Hepatic stellate cell (primary cell): Measurements from ENCODE around the gene RAVER1.
"Not testable (repeated sequence)": the region's sequence is repeated elsewhere in the genome, so short reads cannot be mapped to it uniquely, and the experiment has no call there.

Experiments used
- DNase-seq: peaks from one replicate; pipeline ENCODE4 v3.0.0; 2011; ENCODE audit warnings: low spot score

Gene RAVER1

DNA sequence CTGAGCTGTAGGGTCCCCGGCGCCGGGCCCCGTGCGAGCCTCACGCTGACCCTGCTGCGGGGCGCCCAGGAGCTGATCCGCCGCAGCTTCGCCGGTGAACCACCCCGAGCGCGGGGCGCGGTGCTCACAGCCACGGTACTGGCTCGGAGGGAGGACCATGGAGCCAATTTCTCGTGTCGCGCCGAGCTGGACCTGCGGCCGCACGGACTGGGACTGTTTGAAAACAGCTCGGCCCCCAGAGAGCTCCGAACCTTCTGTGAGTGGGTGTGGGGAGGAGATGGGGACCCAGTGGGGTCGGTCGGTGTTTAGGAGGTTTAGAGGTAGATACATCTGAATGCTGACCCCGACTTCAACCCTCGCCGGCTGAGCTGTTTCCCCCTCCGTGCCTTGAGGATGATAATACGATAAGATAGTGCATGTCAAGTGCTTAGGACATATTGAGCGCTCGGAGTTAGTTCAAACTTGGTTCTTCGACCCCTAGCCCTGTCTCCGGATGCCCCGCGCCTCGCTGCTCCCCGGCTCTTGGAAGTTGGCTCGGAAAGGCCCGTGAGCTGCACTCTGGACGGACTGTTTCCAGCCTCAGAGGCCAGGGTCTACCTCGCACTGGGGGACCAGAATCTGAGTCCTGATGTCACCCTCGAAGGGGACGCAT is 41.6 kb downstream of the RAVER1 start:
- DNase-seq, result no peak

DNA sequence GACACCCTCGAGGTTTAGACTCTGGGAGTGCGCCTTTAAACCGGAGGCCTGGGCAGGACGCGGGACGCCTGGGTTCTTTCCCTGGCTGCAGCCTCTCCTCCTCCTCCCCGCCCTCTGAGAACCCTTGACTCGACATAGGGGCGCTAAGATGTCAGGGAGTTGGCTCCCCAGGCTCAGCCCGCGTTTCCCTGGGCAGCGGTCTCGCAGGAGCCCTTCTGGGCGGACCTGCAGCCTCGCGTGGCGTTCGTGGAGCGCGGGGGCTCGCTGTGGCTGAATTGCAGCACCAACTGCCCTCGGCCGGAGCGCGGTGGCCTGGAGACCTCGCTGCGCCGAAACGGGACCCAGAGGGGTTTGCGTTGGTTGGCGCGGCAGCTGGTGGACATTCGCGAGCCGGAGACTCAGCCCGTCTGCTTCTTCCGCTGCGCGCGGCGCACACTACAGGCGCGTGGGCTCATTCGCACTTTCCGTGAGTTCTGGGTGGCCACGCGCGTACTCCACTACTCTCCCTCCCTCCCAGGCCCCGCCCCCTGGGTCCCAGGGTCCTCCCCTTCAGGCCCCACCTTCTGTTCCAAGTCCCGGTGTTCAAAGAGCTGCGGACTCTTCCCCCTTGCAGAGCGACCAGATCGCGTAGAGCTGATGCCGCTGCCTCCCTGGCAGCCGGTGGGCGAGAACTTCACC is 42.3 kb downstream of the RAVER1 start:
- peak; percentile 82 for DNase-seq

DNA sequence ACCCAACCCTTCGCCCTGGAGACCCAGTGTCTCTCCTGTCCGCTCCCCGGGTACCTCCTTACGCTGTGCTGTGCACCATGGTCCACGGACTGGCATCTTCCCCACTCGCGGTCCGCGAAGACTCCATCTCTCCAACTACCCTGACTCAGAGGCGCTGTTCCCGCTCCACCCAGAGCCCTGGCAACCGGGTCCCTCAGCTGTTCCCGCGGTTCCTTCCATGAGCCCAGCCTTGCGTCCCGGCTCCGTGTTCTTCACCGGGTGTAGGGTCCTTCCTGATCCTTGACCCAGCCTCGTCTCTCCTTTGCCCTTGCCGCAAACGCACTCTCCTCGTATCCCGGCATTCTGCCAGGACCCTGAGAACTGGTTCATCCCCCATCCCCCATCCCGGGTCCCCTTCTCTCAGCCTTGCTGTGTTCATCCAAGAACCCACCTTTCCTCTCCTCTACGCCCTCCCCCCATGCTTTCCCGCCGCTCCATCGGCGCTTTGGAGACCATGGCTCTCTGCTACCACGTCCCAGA is 42.9 kb downstream of the RAVER1 start:
- no peak for DNase-seq

DNA sequence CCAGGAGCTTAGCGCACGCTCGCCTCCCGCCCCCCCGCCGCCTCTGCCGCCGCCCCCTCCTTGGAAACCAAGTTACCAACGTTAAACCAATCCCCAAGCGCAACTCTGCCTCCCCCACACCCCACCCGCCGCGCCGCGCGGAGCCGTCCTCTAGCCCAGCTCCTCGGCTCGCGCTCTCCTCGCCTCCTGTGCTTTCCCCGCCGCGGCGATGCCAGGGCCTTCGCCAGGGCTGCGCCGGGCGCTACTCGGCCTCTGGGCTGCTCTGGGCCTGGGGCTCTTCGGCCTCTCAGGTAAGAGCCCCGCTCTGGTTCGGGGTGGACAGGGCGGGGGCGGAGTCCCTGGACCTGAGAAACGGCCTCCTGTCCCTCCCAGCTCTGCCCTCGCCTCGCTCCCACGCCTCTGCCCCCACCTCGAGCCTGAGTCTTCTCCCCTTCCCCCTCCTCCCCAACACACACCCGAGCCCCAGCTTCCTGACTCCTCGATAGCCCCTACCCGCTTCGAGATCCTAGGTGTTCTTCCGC is 43.4 kb downstream of the RAVER1 start, which contains the start of gene ICAM5:
Gene ICAM5, plus strand, starts transcription at position 117 of the 521 bp plus-strand sequence. Its CDS starts 92 bp downstream, at position 209.
- DNase-seq, result peak; percentile 53

DNA sequence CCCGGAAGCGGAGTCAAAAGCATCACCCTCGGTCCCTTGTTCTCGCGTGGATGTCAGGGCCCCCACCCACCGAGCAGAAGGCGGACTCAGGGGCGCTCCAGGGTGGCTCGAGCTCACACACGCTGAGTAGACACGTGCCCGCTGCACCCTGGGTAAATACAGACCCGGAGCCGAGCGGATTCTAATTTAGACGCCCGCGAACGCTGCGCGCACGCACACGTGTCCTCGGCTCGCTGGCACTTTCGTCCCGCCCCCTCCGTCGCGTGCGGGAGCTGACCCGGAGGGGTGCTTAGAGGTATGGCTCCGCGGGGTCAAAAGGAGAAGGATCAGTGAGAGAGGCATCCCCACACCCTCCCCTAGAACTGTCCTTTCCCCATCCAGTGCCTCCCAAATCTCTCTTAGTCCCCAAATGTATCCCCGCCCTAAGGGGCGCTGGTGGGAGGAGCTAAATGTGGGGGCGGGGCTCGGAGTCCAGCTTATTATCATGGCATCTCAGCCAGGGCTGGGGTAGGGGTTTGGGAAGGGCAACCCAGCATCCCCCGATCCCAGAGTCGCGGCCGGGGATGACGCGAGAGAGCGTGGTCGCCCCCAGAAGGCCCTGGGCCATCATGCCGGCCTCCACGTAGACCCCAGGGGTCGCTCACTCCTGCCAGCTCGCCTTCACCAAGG is 44.0 kb downstream of the RAVER1 start:
- DNase-seq, result peak; percentile 66

DNA sequence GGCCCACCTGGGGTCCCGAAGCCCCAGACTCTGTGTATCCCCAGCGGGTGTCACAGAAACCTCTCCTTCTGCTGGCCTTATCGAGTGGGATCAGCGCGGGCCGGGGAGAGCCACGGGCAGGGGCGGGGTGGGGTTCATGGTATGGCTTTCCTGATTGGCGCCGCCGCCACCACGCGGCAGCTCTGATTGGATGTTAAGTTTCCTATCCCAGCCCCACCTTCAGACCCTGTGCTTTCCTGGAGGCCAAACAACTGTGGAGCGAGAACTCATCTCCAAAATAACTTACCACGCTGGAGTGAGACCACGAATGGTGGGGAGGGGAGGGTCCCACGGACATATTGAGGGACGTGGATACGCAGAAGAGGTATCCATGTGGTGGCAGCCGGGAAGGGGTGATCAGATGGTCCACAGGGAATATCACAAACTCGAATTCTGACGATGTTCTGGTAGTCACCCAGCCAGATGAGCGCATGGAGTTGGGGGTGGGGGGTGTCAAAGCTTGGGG is 44.6 kb downstream of the RAVER1 start:
- DNase-seq, result no peak

DNA sequence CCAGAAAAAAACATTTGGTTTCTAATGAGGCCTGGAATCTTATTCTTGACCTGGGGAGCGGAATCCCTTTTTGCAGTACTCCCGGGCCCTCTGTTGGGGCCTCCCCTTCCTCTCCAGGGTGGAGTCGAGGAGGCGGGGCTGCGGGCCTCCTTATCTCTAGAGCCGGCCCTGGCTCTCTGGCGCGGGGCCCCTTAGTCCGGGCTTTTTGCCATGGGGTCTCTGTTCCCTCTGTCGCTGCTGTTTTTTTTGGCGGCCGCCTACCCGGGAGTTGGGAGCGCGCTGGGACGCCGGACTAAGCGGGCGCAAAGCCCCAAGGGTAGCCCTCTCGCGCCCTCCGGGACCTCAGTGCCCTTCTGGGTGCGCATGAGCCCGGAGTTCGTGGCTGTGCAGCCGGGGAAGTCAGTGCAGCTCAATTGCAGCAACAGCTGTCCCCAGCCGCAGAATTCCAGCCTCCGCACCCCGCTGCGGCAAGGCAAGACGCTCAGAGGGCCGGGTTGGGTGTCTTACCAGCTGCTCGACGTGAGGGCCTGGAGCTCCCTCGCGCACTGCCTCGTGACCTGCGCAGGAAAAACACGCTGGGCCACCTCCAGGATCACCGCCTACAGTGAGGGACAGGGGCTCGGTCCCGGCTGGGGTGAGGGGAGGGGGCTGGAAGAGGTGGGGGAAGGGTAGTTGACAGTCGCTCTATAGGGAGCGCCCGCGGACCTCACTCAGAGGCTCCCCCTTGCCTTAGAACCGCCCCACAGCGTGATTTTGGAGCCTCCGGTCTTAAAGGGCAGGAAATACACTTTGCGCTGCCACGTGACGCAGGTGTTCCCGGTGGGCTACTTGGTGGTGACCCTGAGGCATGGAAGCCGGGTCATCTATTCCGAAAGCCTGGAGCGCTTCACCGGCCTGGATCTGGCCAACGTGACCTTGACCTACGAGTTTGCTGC is 46.3 kb downstream of the RAVER1 start, which contains the start of gene ICAM4:
Gene ICAM4, plus strand, starts transcription at position 153 of the 935 bp plus-strand sequence. Its CDS starts 58 bp downstream, at position 211.
- DNase-seq, result no peak

DNA sequence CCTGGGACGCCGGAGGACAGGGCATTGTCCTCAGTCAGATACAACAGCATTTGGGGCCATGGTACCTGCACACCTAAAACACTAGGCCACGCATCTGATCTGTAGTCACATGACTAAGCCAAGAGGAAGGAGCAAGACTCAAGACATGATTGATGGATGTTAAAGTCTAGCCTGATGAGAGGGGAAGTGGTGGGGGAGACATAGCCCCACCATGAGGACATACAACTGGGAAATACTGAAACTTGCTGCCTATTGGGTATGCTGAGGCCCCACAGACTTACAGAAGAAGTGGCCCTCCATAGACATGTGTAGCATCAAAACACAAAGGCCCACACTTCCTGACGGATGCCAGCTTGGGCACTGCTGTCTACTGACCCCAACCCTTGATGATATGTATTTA is 47.9 kb downstream of the RAVER1 start:
- no peak for DNase-seq

DNA sequence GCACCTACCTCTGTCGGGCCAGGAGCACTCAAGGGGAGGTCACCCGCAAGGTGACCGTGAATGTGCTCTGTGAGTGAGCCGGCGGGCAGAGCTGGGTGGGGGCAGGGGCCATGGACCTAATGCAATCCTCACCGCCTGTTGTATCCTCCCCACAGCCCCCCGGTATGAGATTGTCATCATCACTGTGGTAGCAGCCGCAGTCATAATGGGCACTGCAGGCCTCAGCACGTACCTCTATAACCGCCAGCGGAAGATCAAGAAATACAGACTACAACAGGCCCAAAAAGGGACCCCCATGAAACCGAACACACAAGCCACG is 48.4 kb downstream of the RAVER1 start:
- DNase-seq, result no peak

DNA sequence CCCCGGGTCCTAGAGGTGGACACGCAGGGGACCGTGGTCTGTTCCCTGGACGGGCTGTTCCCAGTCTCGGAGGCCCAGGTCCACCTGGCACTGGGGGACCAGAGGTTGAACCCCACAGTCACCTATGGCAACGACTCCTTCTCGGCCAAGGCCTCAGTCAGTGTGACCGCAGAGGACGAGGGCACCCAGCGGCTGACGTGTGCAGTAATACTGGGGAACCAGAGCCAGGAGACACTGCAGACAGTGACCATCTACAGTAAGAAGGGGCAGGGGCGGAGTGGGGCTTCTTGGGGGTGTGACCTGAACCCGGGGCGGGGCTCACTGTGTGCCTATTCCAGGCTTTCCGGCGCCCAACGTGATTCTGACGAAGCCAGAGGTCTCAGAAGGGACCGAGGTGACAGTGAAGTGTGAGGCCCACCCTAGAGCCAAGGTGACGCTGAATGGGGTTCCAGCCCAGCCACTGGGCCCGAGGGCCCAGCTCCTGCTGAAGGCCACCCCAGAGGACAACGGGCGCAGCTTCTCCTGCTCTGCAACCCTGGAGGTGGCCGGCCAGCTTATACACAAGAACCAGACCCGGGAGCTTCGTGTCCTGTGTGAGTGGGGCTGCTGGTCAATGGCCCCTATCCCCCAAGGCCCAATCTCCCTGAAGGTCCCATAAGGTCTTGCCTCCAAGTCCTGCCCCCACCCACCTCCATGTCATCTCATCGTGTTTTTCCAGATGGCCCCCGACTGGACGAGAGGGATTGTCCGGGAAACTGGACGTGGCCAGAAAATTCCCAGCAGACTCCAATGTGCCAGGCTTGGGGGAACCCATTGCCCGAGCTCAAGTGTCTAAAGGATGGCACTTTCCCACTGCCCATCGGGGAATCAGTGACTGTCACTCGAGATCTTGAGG is 49.0 kb downstream of the RAVER1 start:
- no peak for DNase-seq

DNA sequence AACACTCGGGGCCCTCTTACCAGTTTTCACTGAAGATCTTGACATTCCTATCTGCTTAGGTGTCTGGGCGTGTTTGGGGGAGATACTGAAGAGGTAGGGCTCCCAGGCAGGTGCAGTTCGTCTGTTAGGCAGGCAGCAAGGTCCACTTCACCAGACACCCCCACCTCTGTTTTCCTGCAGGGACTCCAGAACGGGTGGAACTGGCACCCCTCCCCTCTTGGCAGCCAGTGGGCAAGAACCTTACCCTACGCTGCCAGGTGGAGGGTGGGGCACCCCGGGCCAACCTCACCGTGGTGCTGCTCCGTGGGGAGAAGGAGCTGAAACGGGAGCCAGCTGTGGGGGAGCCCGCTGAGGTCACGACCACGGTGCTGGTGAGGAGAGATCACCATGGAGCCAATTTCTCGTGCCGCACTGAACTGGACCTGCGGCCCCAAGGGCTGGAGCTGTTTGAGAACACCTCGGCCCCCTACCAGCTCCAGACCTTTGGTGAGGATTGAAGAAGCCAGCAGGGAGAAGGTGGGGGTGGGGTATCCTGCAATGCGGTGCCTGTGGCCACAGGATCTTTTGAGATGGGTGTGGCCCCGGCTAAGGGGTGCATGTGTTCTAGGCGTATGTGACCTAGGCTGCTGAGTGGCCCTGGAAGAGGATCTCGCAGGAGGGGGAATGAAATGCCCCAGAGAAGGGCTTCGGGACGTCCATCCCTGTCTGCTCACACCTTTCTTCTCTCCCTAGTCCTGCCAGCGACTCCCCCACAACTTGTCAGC is 49.8 kb downstream of the RAVER1 start:
- no peak for DNase-seq

DNA sequence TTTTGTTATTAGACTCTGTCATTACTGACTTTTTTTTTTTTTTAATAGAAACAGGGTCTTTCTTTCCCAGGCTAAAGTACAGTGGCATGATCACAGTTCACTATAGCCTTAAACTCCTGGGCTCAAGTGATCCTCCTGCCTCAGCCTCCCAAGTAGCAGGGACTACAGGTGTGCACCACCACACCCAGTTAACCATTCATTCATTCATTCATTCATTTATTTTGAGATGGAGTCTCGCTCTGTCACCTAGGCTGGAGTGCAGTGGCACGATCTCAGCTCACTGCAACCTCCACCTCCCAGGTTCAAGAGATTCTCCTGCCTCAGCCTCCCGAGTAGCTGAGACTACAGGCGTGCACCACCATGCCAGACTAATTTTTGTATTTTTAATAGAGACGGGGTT is 51.3 kb downstream of the RAVER1 start:
- not testable (repeated sequence) for DNase-seq

DNA sequence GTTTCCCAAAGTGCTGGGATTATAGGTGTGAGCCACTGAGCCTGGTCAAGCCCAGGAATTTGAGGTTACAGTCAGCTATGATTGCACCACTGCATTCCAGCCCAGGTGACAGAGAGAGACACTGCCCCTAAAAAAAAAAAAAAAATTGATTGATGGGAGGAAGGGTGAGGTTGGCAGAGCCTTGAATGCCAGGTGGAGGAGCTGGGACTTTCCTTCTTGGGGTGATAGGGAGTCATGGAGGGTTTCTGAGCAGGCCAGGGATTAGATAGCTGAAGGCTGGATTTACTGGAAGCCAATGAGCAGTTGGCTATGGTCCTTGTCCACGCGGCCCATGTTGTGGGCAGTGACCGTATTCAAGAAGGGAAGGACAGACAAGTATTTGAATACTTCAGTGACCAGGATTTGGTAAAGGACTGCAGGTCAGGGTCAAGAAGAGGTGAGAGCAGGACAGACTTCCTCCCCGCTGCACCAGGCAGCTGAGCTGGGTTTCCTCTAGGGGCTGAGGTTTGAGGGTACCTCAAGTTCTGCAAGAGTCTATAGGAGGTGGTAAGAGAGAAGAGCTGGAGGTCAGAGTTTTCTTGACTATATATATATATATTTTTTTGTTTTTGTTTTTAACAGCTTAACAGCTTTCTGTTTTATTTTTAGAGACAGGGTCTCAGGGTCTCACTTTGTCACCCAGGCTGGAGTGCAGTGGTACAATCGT is 53.4 kb downstream of the RAVER1 start:
- DNase-seq, result no peak

DNA sequence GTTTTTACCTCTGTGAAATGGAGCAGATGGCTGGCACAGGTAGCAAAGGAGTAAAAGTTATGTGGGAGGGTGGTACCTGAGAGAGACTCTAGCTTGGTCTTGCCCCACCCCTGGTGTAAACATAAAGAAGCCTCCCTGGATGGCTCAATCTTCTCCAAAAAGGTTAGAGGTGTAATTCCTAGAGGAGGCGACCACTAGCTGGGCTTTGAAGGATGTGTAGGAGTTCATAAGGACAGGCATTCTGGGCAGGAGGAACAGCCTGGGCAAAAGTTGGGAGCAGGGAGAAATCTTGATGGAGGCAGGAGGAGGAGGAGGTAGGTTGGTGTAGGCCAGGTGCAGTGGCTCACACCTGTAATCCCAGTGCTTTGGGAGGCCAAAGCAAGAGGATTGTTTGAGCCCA is 54.4 kb downstream of the RAVER1 start:
- no peak for DNase-seq

DNA sequence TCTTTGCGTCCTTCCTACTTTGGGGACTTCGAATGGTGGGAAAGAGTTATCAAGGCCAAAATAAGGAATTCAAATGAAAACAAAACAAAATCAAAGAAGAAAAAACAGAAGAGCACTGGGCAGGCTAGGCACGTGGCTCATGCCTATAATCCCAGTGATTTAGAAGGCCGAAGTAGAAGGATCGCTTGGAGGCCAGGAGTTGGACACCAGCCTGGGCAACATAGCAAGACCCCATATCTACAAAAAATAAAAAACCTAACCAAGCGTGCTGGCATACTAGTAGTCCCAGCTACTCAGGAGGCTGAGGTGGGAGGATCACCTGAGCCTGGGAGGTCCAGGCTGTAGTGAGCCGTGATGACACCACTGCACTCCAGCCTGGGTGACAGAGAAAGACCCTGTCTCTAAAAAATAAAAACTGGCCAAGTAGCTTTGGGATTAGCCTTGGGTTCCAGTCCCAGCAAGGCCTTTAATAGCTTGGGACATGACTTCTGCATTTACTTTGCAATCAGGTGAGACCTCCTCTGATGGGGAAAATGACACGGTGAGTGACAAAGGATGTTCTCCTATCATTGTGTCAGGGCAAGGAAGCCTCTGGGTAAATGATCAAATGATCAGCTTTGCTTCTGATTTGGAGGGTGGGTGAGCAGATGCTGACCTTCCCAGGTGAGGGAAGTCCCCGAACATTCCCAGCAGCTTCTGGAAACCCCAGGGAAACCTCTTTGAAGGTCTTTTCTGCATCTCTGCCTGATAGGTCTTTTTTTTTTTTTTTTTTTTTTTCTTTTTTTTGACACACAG is 55.3 kb downstream of the RAVER1 start:
- no peak for DNase-seq

DNA sequence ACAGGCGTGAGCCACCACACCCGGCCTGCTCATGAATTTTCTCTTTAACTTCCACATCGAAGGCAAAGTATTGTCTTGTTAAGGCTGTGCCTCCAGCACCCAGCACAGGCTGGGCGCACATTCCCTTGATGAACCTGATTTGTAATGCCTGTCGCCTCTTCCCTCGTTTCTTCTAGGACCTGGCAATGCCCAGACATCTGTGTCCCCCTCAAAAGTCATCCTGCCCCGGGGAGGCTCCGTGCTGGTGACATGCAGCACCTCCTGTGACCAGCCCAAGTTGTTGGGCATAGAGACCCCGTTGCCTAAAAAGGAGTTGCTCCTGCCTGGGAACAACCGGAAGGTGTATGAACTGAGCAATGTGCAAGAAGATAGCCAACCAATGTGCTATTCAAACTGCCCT is 58.7 kb downstream of the RAVER1 start:
- no peak for DNase-seq

DNA sequence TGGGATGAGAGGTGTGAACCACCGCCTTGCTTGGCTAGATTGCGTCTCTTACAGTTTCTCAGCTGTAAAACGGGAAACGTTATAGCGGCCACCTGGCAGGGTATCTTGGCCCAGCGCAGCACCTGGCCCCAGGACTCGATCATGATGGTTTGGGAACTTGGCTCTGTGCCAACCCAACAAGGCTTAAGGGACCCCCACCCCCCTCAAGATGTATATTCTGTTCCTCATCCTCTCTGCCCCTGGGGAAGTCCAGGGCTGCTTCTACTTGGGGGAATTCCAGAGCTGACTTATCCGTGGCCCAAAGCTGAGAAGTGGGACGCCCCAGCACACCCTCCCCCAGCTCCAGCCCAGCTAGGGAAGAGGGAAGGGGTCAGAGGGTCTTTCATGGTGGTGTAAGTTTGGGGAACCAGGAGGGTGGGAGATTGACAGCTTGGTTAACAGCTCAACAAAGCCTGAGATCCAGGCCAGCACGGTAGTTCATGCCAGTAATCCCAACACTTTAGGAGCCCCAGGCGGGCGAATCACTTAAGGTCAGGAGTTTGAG is 61.7 kb downstream of the RAVER1 start:
- peak; percentile 23 for DNase-seq
